ENCODE results near the gene NIT1. TPM values are rescaled to one million over a fixed set of nuclear protein-coding genes. Genes with fewer than 3 reads are reported as not detected.

The NIT1 gene
- total and polyA plus RNA-seq, 10 of the 15 experiments (the other 5 are each of a cell fraction or from before 2014, with no cell fraction given), result 19.2 to 54.4 (median 28.3) TPM

- no peaks in the 10 kb centered on the region; the same call in 1 of the 2 replicates for H3K4me1 ChIP-seq (ENCODE audit: control insufficient read depth, insufficient read depth, low read length)
- ATAC-seq, result no peak
- no peaks in the 10 kb centered on the region for H3K79me2 ChIP-seq (ENCODE audit: control insufficient read depth, insufficient read depth, low read length)
- no peak overlapping the region for H2AFZ ChIP-seq (ENCODE audit: control insufficient read depth, low read depth, low read length)
- no peak overlapping the region for H3K27ac ChIP-seq (ENCODE audit: control insufficient read depth, insufficient read depth)
- ChIA-PET POLR2A (no interaction called here), CTCF (no interaction called here), SMC1A (ENCODE audit: uncharacterized antibody, unreplicated experiment) (interaction anchor here (1.1 kb wide), 1 partner anchor 11 kb away, joined by 4 read pairs; no protein-coding TSS in a partner anchor), RAD21 (ENCODE audit: unreplicated experiment) (no interaction called here)
- 70% methylated on average over 5 of the region's 5 CpGs for WGBS (ENCODE audit: insufficient coverage, insufficient replicate concordance, low lambda C conversion rate, missing lambda C conversion rate)
- H3K4me3 ChIP-seq, result no peak overlapping the region
- in situ Hi-C loops (cut with MboI), result no loop called here
- no peak for FAIRE-seq
- BruUV-seq (replicated peaks), result no TSS peak
- H3K4me2 ChIP-seq (ENCODE audit: control insufficient read depth, insufficient read depth), result no peak overlapping the region
- H3K9ac ChIP-seq (ENCODE audit: control insufficient read depth, insufficient read depth, low read length), result no peak overlapping the region
- no peaks in the 10 kb centered on the region for H4K20me1 ChIP-seq (ENCODE audit: control insufficient read depth, insufficient read depth)
- intact Hi-C loops (cut with micrococcal nuclease; ENCODE audit: unreplicated experiment), result no loop called here
- DNase-seq (ENCODE audit: low read depth, low spot score), result no peak
- no peaks in the 10 kb centered on the region for H3K27me3 ChIP-seq (replicated peaks in 1 of 2; ENCODE audit: control insufficient read depth in 2 of 2, insufficient read depth in 2 of 2, low read length in 1 of 2)
- H3K9me3 ChIP-seq (replicated peaks; ENCODE audit: control insufficient read depth, insufficient read depth, low read length), result no peaks in the 10 kb centered on the region
- TF ChIP-seq SRF (IDR thresholded peaks at IDR 0.05; ENCODE audit: low read depth in 2 of 2, low read length in 2 of 2) (no peak), ZBTB4 (CRISPR knock-in tag; IDR thresholded peaks at IDR 0.05) (no peak), CHD1 (IDR thresholded peaks at IDR 0.05; ENCODE audit: low read depth, low read length) (no peak), MEF2B (IDR thresholded peaks at IDR 0.05; ENCODE audit: partially characterized antibody, poor library complexity, severe bottlenecking) (no peak), MYB (IDR thresholded peaks at IDR 0.05; ENCODE audit: borderline replicate concordance, low read depth, low read length) (no peak), KDM1A (IDR thresholded peaks at IDR 0.05; ENCODE audit: borderline replicate concordance) (no peak), MTA2 (IDR thresholded peaks at IDR 0.05; ENCODE audit: low read depth) (no peak)
- H3K36me3 ChIP-seq (ENCODE audit: control insufficient read depth in 2 of 2, insufficient read depth in 2 of 2, low read length in 1 of 2), result no peaks in the 10 kb centered on the region
These were observed 36.4 kb upstream of the NIT1 start for GRCh38 chr1:161081519-161081918.

Measured in GM12878 (cell line).